Measurements from ENCODE around the gene PCDHB14. TPM values are rescaled to one million over a fixed set of nuclear protein-coding genes. Genes with fewer than 3 reads are reported as not detected.

PCDHB14 gene
- total RNA-seq, 1 donor from 2014 or later = 1.0 TPM

Other genes with a start within 250 kb of the PCDHB14 start
- not detected in 2 replicates for gene PCDHB1, start 172.0 kb upstream of the PCDHB14 start, total RNA-seq
- 0.88 and 1.4 TPM in 2 replicates for gene PCDHB2, start 128.7 kb upstream of the PCDHB14 start, total RNA-seq
- 0.51 TPM in 2 replicates for gene PCDHB3, start 122.9 kb upstream of the PCDHB14 start, total RNA-seq
- gene PCDHB4, start 101.5 kb upstream of the PCDHB14 start, total RNA-seq = 0.17 and 0.19 TPM in 2 replicates
- gene PCDHB5, start 88.1 kb upstream of the PCDHB14 start, total RNA-seq = 1.2 and 1.7 TPM in 2 replicates
- gene PCDHB6, start 73.3 kb upstream of the PCDHB14 start, total RNA-seq = 0.05 and 0.17 TPM in 2 replicates
- 0.68 and 0.74 TPM in 2 replicates for gene PCDHB7, start 50.7 kb upstream of the PCDHB14 start, total RNA-seq
- 0.14 and 0.34 TPM in 2 replicates for gene PCDHB8, start 45.6 kb upstream of the PCDHB14 start, total RNA-seq
- 0.17 and 0.23 TPM in 2 replicates for gene PCDHB16, start 41.0 kb upstream of the PCDHB14 start, total RNA-seq
- gene PCDHB9, start 36.2 kb upstream of the PCDHB14 start, total RNA-seq = 0.14 and 0.17 TPM in 2 replicates
- gene PCDHB10, start 31.0 kb upstream of the PCDHB14 start, total RNA-seq = 0.51 and 0.70 TPM in 2 replicates
- 0.17 and 0.19 TPM in 2 replicates for gene PCDHB11, start 23.7 kb upstream of the PCDHB14 start, total RNA-seq
- gene PCDHB12, start 14.6 kb upstream of the PCDHB14 start, total RNA-seq = 0.47 and 0.68 TPM in 2 replicates
- 1.4 TPM in 2 replicates for gene PCDHB13, start 9.4 kb upstream of the PCDHB14 start, total RNA-seq
- gene PCDHB15, start 22.1 kb downstream of the PCDHB14 start, total RNA-seq = 0.65 and 1.0 TPM in 2 replicates
- gene SLC25A2, start 80.7 kb downstream of the PCDHB14 start, total RNA-seq = 0.09 and 0.34 TPM in 2 replicates
- 60.6 and 78.3 TPM in 2 replicates for gene TAF7, start 97.4 kb downstream of the PCDHB14 start, total RNA-seq
- 0.33 and 0.34 TPM in 2 replicates for gene PCDHGA1, start 107.2 kb downstream of the PCDHB14 start, total RNA-seq
- gene PCDHGA2, start 115.4 kb downstream of the PCDHB14 start, total RNA-seq = 1.4 TPM in 2 replicates
- gene PCDHGA3, start 120.5 kb downstream of the PCDHB14 start, total RNA-seq = 0.70 and 1.2 TPM in 2 replicates
- 1.4 and 1.5 TPM in 2 replicates for gene PCDHGB1, start 126.8 kb downstream of the PCDHB14 start, total RNA-seq
- gene PCDHGA4, start 131.7 kb downstream of the PCDHB14 start, total RNA-seq = 2.2 and 3.4 TPM in 2 replicates
- 0.51 and 1.7 TPM in 2 replicates for gene PCDHGB2, start 136.7 kb downstream of the PCDHB14 start, total RNA-seq
- gene PCDHGA5, start 140.8 kb downstream of the PCDHB14 start, total RNA-seq = 0.74 and 0.85 TPM in 2 replicates
- gene PCDHGB3, start 146.9 kb downstream of the PCDHB14 start, total RNA-seq = 3.6 and 3.7 TPM in 2 replicates
- 2.2 TPM in 2 replicates for gene PCDHGA6, start 150.5 kb downstream of the PCDHB14 start, total RNA-seq
- 1.0 and 1.3 TPM in 2 replicates for gene PCDHGA7, start 159.4 kb downstream of the PCDHB14 start, total RNA-seq
- gene PCDHGB4, start 164.4 kb downstream of the PCDHB14 start, total RNA-seq = 11.3 and 14.5 TPM in 2 replicates
- 0.74 and 1.4 TPM in 2 replicates for gene PCDHGA8, start 169.3 kb downstream of the PCDHB14 start, total RNA-seq
- 11.9 and 16.7 TPM in 2 replicates for gene PCDHGB5, start 174.6 kb downstream of the PCDHB14 start, total RNA-seq
- gene PCDHGA9, start 179.4 kb downstream of the PCDHB14 start, total RNA-seq = 2.9 and 3.6 TPM in 2 replicates
- gene PCDHGB6, start 184.7 kb downstream of the PCDHB14 start, total RNA-seq = 2.9 and 3.7 TPM in 2 replicates
- gene PCDHGA10, start 189.6 kb downstream of the PCDHB14 start, total RNA-seq = 4.7 and 6.0 TPM in 2 replicates
- gene PCDHGB7, start 194.3 kb downstream of the PCDHB14 start, total RNA-seq = 10.2 and 11.9 TPM in 2 replicates
- 6.8 and 10.6 TPM in 2 replicates for gene PCDHGA11, start 197.7 kb downstream of the PCDHB14 start, total RNA-seq
- gene PCDHGA12, start 207.2 kb downstream of the PCDHB14 start, total RNA-seq = 4.1 and 4.6 TPM in 2 replicates